Urinary bladder (tissue), 4 donors: ENCODE results near the gene IGFBP5. TPM values are rescaled to one million over a fixed set of nuclear protein-coding genes. Genes with fewer than 3 reads are reported as not detected.

Source experiments
- DNase-seq: peaks from one replicate; pipeline ENCODE4 v3.0.0-alpha.2; 2015; ENCODE audit errors: extremely low spot score
- H3K27ac ChIP-seq: one replicate; pipeline ENCODE4 v1.5.1; 2013; ENCODE audit warnings: low read depth, mild to moderate bottlenecking, moderate library complexity
- H3K36me3 ChIP-seq: one replicate; pipeline ENCODE4 v1.6.1; 2013; ENCODE audit warnings: mild to moderate bottlenecking, moderate library complexity; ENCODE audit not compliant: insufficient read depth
- H3K4me1 ChIP-seq: one replicate; pipeline ENCODE4 v1.6.1; 2013; ENCODE audit warnings: mild to moderate bottlenecking, moderate library complexity; ENCODE audit not compliant: insufficient read depth
- H3K4me3 ChIP-seq: one replicate; pipeline ENCODE4 v1.5.1; 2013; ENCODE audit warnings: low read depth, low read length
- WGBS: extraction: QIAGEN DNeasy Blood & Tissue Kit; methylation state at CpG from one replicate; pipeline ENCODE4 v1.1.7; 2013; 5-methylcytosine and 5-hydroxymethylcytosine counted together
- polyA plus RNA-seq: library from polyadenylated mRNA; stranded (reverse); fragments of 200-250 nt; gene quantifications from one replicate; pipeline ENCODE4 v1.2.3, GENCODE V29; 2013
- total RNA-seq: library from RNA; depleted of rRNA; stranded (reverse); fragments of >200 nt; gene quantifications from one replicate; pipeline ENCODE4 v1.2.3, GENCODE V29; 2014
- donor health status: healthy with polysubstance abuse.
- donor health status: healthy.

Gene IGFBP5
- total and polyA plus RNA-seq, 2 donors = 159 to 516 TPM

GRCh38 chr2:216690456-216690852 lies 4.9 kb downstream of the IGFBP5 start:
- DNase-seq = no peak
- WGBS = 31% methylated on average over 6 of the region's 6 CpGs
- Histone ChIP-seq H3K4me1 (no peaks in the 10 kb centered on the region), H3K36me3 (peaks cover 4% of the 10 kb centered on the region), H3K4me3 (peak overlapping the region; percentile 77), H3K27ac (no peak overlapping the region)

- no peak overlapping the region for H3K27ac ChIP-seq
- H3K4me1 ChIP-seq = no peaks in the 10 kb centered on the region
- H3K4me3 ChIP-seq = no peak overlapping the region
- DNase-seq = no peak
- 67% methylated on average over 3 of the region's 3 CpGs for WGBS
- H3K36me3 ChIP-seq = peaks cover 4% of the 10 kb centered on the region
Observed at GRCh38 chr2:216689397-216689796, 6.0 kb downstream of the IGFBP5 start.

GRCh38 chr2:216688731-216689340 lies 6.5 kb downstream of the IGFBP5 start:
- Histone ChIP-seq H3K4me3 (no peak overlapping the region), H3K27ac (no peak overlapping the region), H3K4me1 (no peaks in the 10 kb centered on the region), H3K36me3 (peaks cover 4% of the 10 kb centered on the region)
- DNase-seq = no peak
- WGBS = 59% methylated on average over 9 of the region's 9 CpGs

- H3K4me3 ChIP-seq = no peak overlapping the region
- H3K27ac ChIP-seq = no peak overlapping the region
- no peaks in the 10 kb centered on the region for H3K4me1 ChIP-seq
- 68% methylated on average over 4 of the region's 4 CpGs for WGBS
- peaks cover 4% of the 10 kb centered on the region for H3K36me3 ChIP-seq
- DNase-seq = no peak
Observed at GRCh38 chr2:216687646-216688045, 7.7 kb downstream of the IGFBP5 start.

- Histone ChIP-seq H3K27ac (no peak overlapping the region), H3K4me3 (no peak overlapping the region), H3K4me1 (no peaks in the 10 kb centered on the region), H3K36me3 (peaks cover 4% of the 10 kb centered on the region)
- DNase-seq = no peak
- 90% methylated on average over 5 of the region's 5 CpGs for WGBS
Observed at GRCh38 chr2:216687111-216687510, 8.2 kb downstream of the IGFBP5 start.

GRCh38 chr2:216685327-216685875 lies 9.9 kb downstream of the IGFBP5 start:
- 89% methylated on average over 5 of the region's 5 CpGs for whole genome bisulfite sequencing
- DNase-seq = no peak
- no peak overlapping the region for H3K4me3 ChIP-seq
- peaks cover 4% of the 10 kb centered on the region for H3K36me3 ChIP-seq
- no peak overlapping the region for H3K27ac ChIP-seq
- no peaks in the 10 kb centered on the region for H3K4me1 ChIP-seq

- WGBS = 35% methylated on average over 3 of the region's 3 CpGs
- no peak for DNase-seq
- Histone ChIP-seq H3K4me3 (no peak overlapping the region), H3K27ac (no peak overlapping the region), H3K36me3 (peaks cover 4% of the 10 kb centered on the region), H3K4me1 (no peaks in the 10 kb centered on the region)
Observed at GRCh38 chr2:216683846-216684245, 11.5 kb downstream of the IGFBP5 start.

GRCh38 chr2:216681683-216682082 lies 13.7 kb downstream of the IGFBP5 start:
- H3K4me1 ChIP-seq = no peaks in the 10 kb centered on the region
- H3K27ac ChIP-seq = no peak overlapping the region
- H3K4me3 ChIP-seq = no peak overlapping the region
- no peak for DNase-seq
- peaks cover 4% of the 10 kb centered on the region for H3K36me3 ChIP-seq
- 53% methylated on average over 2 of the region's 2 CpGs for WGBS

GRCh38 chr2:216680951-216681629 lies 14.3 kb downstream of the IGFBP5 start:
- H3K4me3 ChIP-seq = no peak overlapping the region
- no peaks in the 10 kb centered on the region for H3K4me1 ChIP-seq
- DNase-seq = no peak
- WGBS = 86% methylated on average over 10 of the region's 10 CpGs
- H3K36me3 ChIP-seq = peaks cover 4% of the 10 kb centered on the region
- H3K27ac ChIP-seq = no peak overlapping the region

GRCh38 chr2:216679658-216680024 lies 15.7 kb downstream of the IGFBP5 start:
- DNase-seq = no peak
- WGBS = 34% methylated on average over 14 of the region's 14 CpGs
- H3K36me3 ChIP-seq = peaks cover 4% of the 10 kb centered on the region
- peak overlapping the region; percentile 11 for H3K27ac ChIP-seq
- no peaks in the 10 kb centered on the region for H3K4me1 ChIP-seq
- H3K4me3 ChIP-seq = no peak overlapping the region

- WGBS = 86% methylated on average over 21 of the region's 21 CpGs
- H3K27ac ChIP-seq = peak overlapping the region; percentile 87
- H3K4me3 ChIP-seq = no peak overlapping the region
- H3K36me3 ChIP-seq = peaks cover 4% of the 10 kb centered on the region
- DNase-seq = no peak
- H3K4me1 ChIP-seq = no peaks in the 10 kb centered on the region
Observed at GRCh38 chr2:216678813-216679657, 16.3 kb downstream of the IGFBP5 start.

GRCh38 chr2:216678098-216678465 lies 17.3 kb downstream of the IGFBP5 start:
- no peak for DNase-seq
- H3K27ac ChIP-seq = no peak overlapping the region
- H3K36me3 ChIP-seq = peaks cover 4% of the 10 kb centered on the region
- WGBS = 95% methylated on average over 12 of the region's 12 CpGs
- H3K4me1 ChIP-seq = no peaks in the 10 kb centered on the region
- no peak overlapping the region for H3K4me3 ChIP-seq

GRCh38 chr2:216677439-216678097 lies 17.8 kb downstream of the IGFBP5 start:
- Histone ChIP-seq H3K4me3 (no peak overlapping the region), H3K27ac (no peak overlapping the region), H3K36me3 (peaks cover 4% of the 10 kb centered on the region), H3K4me1 (no peaks in the 10 kb centered on the region)
- 90% methylated on average over 9 of the region's 9 CpGs for WGBS
- DNase-seq = no peak
